ENCODE results near the gene UNK.

Gene UNK

GRCh38 chr17:75739801-75740200, 44.8 kb upstream of the UNK start:
- Histone ChIP-seq H4K5ac (ENCODE audit: low read length) (no peak overlapping the region), H3K18ac (ENCODE audit: low read length) (no peak overlapping the region), H2BK15ac (replicated peaks; ENCODE audit: low read depth) (no peak overlapping the region), H3K9ac (ENCODE audit: low read length) (no peak overlapping the region), H3K27ac (ENCODE audit: low read depth, low read length) (no peak overlapping the region), H2BK5ac (ENCODE audit: low read length) (no peak overlapping the region), H3K4me1 (ENCODE audit: control insufficient read depth, low read depth, low read length) (no peaks in the 10 kb centered on the region), H3K23ac (ENCODE audit: low read length) (no peak overlapping the region), H3K4me3 (ENCODE audit: low read length) (no peak overlapping the region), H3K36me3 (ENCODE audit: control insufficient read depth, insufficient read depth, low read length) (no peaks in the 10 kb centered on the region), H4K8ac (ENCODE audit: low read depth, low read length) (no peak overlapping the region), H3K4me2 (ENCODE audit: low read length) (no peak overlapping the region), H2AK5ac (ENCODE audit: low read length) (no peak overlapping the region), H3K79me2 (ENCODE audit: control insufficient read depth, insufficient read depth, low read length) (no peaks in the 10 kb centered on the region), H3K4ac (ENCODE audit: low read depth, low read length) (no peak overlapping the region), H3K56ac (ENCODE audit: low read length) (no peak overlapping the region), H3K27me3 (ENCODE audit: insufficient read depth, low read length, poor library complexity) (no peaks in the 10 kb centered on the region), H3K79me1 (ENCODE audit: low read length) (no peaks in the 10 kb centered on the region), H2BK120ac (ENCODE audit: low read depth, low read length) (no peak overlapping the region)
- no CpG with 5 or more reads among the region's 14 CpGs for WGBS (ENCODE audit: extremely low coverage, insufficient coverage, low lambda C conversion rate)
- no peak for DNase-seq

GRCh38 chr17:75740215-75740614, 44.4 kb upstream of the UNK start:
- Histone ChIP-seq H3K27ac (ENCODE audit: low read depth, low read length) (no peak overlapping the region), H3K4me1 (ENCODE audit: control insufficient read depth, low read depth, low read length) (no peaks in the 10 kb centered on the region), H3K18ac (ENCODE audit: low read length) (no peak overlapping the region), H2BK15ac (replicated peaks; ENCODE audit: low read depth) (no peak overlapping the region), H3K23ac (ENCODE audit: low read length) (no peak overlapping the region), H2BK5ac (ENCODE audit: low read length) (no peak overlapping the region), H3K4me3 (ENCODE audit: low read length) (no peak overlapping the region), H4K8ac (ENCODE audit: low read depth, low read length) (no peak overlapping the region), H2AK5ac (ENCODE audit: low read length) (no peak overlapping the region), H3K36me3 (ENCODE audit: control insufficient read depth, insufficient read depth, low read length) (no peaks in the 10 kb centered on the region), H3K79me2 (ENCODE audit: control insufficient read depth, insufficient read depth, low read length) (no peaks in the 10 kb centered on the region), H3K79me1 (ENCODE audit: low read length) (no peaks in the 10 kb centered on the region), H3K9ac (ENCODE audit: low read length) (no peak overlapping the region), H2BK120ac (ENCODE audit: low read depth, low read length) (no peak overlapping the region), H3K56ac (ENCODE audit: low read length) (no peak overlapping the region), H3K27me3 (ENCODE audit: insufficient read depth, low read length, poor library complexity) (no peaks in the 10 kb centered on the region), H3K4me2 (ENCODE audit: low read length) (no peak overlapping the region), H4K5ac (ENCODE audit: low read length) (no peak overlapping the region), H3K4ac (ENCODE audit: low read depth, low read length) (no peak overlapping the region)
- no CpG with 5 or more reads among the region's 17 CpGs for WGBS (ENCODE audit: extremely low coverage, insufficient coverage, low lambda C conversion rate)
- no peak for DNase-seq

- WGBS (ENCODE audit: extremely low coverage, insufficient coverage, low lambda C conversion rate), result no CpG with 5 or more reads among the region's 17 CpGs
- no peak overlapping the region for H3K27ac ChIP-seq (ENCODE audit: low read depth, low read length)
- no peak overlapping the region for H2BK120ac ChIP-seq (ENCODE audit: low read depth, low read length)
- no peak overlapping the region for H3K9ac ChIP-seq (ENCODE audit: low read length)
- no peaks in the 10 kb centered on the region for H3K4me1 ChIP-seq (ENCODE audit: control insufficient read depth, low read depth, low read length)
- DNase-seq, result no peak
- no peak overlapping the region for H2BK5ac ChIP-seq (ENCODE audit: low read length)
- no peak overlapping the region for H4K8ac ChIP-seq (ENCODE audit: low read depth, low read length)
- no peak overlapping the region for H4K5ac ChIP-seq (ENCODE audit: low read length)
- no peaks in the 10 kb centered on the region for H3K27me3 ChIP-seq (ENCODE audit: insufficient read depth, low read length, poor library complexity)
- H3K79me1 ChIP-seq (ENCODE audit: low read length), result no peaks in the 10 kb centered on the region
- no peaks in the 10 kb centered on the region for H3K79me2 ChIP-seq (ENCODE audit: control insufficient read depth, insufficient read depth, low read length)
- H3K18ac ChIP-seq (ENCODE audit: low read length), result no peak overlapping the region
- no peak overlapping the region for H3K56ac ChIP-seq (ENCODE audit: low read length)
- no peak overlapping the region for H2AK5ac ChIP-seq (ENCODE audit: low read length)
- H3K23ac ChIP-seq (ENCODE audit: low read length), result no peak overlapping the region
- no peak overlapping the region for H2BK15ac ChIP-seq (replicated peaks; ENCODE audit: low read depth)
- H3K4me3 ChIP-seq (ENCODE audit: low read length), result no peak overlapping the region
- no peak overlapping the region for H3K4me2 ChIP-seq (ENCODE audit: low read length)
- H3K36me3 ChIP-seq (ENCODE audit: control insufficient read depth, insufficient read depth, low read length), result no peaks in the 10 kb centered on the region
- no peak overlapping the region for H3K4ac ChIP-seq (ENCODE audit: low read depth, low read length)
Measured at GRCh38 chr17:75740631-75741077, 44.0 kb upstream of the UNK start.

- DNase-seq, result no peak
- H3K4me3 ChIP-seq (ENCODE audit: low read length), result no peak overlapping the region
- no CpG with 5 or more reads among the region's 25 CpGs for WGBS (ENCODE audit: extremely low coverage, insufficient coverage, low lambda C conversion rate)
Measured at GRCh38 chr17:75742337-75742736, 42.3 kb upstream of the UNK start.

GRCh38 chr17:75743625-75744206, 40.9 kb upstream of the UNK start:
- WGBS (ENCODE audit: extremely low coverage, insufficient coverage, low lambda C conversion rate), result no CpG with 5 or more reads among the region's 25 CpGs
- Histone ChIP-seq H4K8ac (ENCODE audit: low read depth, low read length) (no peak overlapping the region), H3K79me2 (ENCODE audit: control insufficient read depth, insufficient read depth, low read length) (no peaks in the 10 kb centered on the region), H4K5ac (ENCODE audit: low read length) (no peak overlapping the region), H3K79me1 (ENCODE audit: low read length) (no peaks in the 10 kb centered on the region), H2BK15ac (replicated peaks; ENCODE audit: low read depth) (no peak overlapping the region), H3K56ac (ENCODE audit: low read length) (no peak overlapping the region), H3K18ac (ENCODE audit: low read length) (no peak overlapping the region), H2BK120ac (ENCODE audit: low read depth, low read length) (no peak overlapping the region), H2AK5ac (ENCODE audit: low read length) (no peak overlapping the region), H3K27ac (ENCODE audit: low read depth, low read length) (no peak overlapping the region), H3K4ac (ENCODE audit: low read depth, low read length) (no peak overlapping the region), H3K36me3 (ENCODE audit: control insufficient read depth, insufficient read depth, low read length) (no peaks in the 10 kb centered on the region), H3K23ac (ENCODE audit: low read length) (no peak overlapping the region), H3K27me3 (ENCODE audit: insufficient read depth, low read length, poor library complexity) (no peaks in the 10 kb centered on the region), H2BK5ac (ENCODE audit: low read length) (no peak overlapping the region), H3K4me2 (ENCODE audit: low read length) (no peak overlapping the region), H3K9ac (ENCODE audit: low read length) (no peak overlapping the region), H3K4me3 (ENCODE audit: low read length) (no peak overlapping the region), H3K4me1 (ENCODE audit: control insufficient read depth, low read depth, low read length) (no peaks in the 10 kb centered on the region)
- no peak for DNase-seq

More at GRCh38 chr17:75742337-75742736, 42.3 kb upstream of the UNK start:
- no peak overlapping the region for H4K8ac ChIP-seq (ENCODE audit: low read depth, low read length)
- no peak overlapping the region for H3K27ac ChIP-seq (ENCODE audit: low read depth, low read length)
- no peaks in the 10 kb centered on the region for H3K36me3 ChIP-seq (ENCODE audit: control insufficient read depth, insufficient read depth, low read length)
- no peaks in the 10 kb centered on the region for H3K79me2 ChIP-seq (ENCODE audit: control insufficient read depth, insufficient read depth, low read length)
- H3K79me1 ChIP-seq (ENCODE audit: low read length), result no peaks in the 10 kb centered on the region
- no peak overlapping the region for H3K9ac ChIP-seq (ENCODE audit: low read length)
- H3K56ac ChIP-seq (ENCODE audit: low read length), result no peak overlapping the region
- H3K18ac ChIP-seq (ENCODE audit: low read length), result no peak overlapping the region
- no peak overlapping the region for H3K4ac ChIP-seq (ENCODE audit: low read depth, low read length)
- H3K4me1 ChIP-seq (ENCODE audit: control insufficient read depth, low read depth, low read length), result no peaks in the 10 kb centered on the region
- H2AK5ac ChIP-seq (ENCODE audit: low read length), result no peak overlapping the region
- no peaks in the 10 kb centered on the region for H3K27me3 ChIP-seq (ENCODE audit: insufficient read depth, low read length, poor library complexity)
- no peak overlapping the region for H4K5ac ChIP-seq (ENCODE audit: low read length)
- no peak overlapping the region for H2BK15ac ChIP-seq (replicated peaks; ENCODE audit: low read depth)
- no peak overlapping the region for H2BK5ac ChIP-seq (ENCODE audit: low read length)
- no peak overlapping the region for H3K4me2 ChIP-seq (ENCODE audit: low read length)
- no peak overlapping the region for H2BK120ac ChIP-seq (ENCODE audit: low read depth, low read length)
- H3K23ac ChIP-seq (ENCODE audit: low read length), result no peak overlapping the region

- Histone ChIP-seq H3K79me1 (ENCODE audit: low read length) (no peaks in the 10 kb centered on the region), H3K79me2 (ENCODE audit: control insufficient read depth, insufficient read depth, low read length) (no peaks in the 10 kb centered on the region), H3K18ac (ENCODE audit: low read length) (no peak overlapping the region), H2BK15ac (replicated peaks; ENCODE audit: low read depth) (no peak overlapping the region), H4K5ac (ENCODE audit: low read length) (no peak overlapping the region), H3K9ac (ENCODE audit: low read length) (no peak overlapping the region), H3K27me3 (ENCODE audit: insufficient read depth, low read length, poor library complexity) (no peaks in the 10 kb centered on the region), H3K56ac (ENCODE audit: low read length) (no peak overlapping the region), H3K27ac (ENCODE audit: low read depth, low read length) (no peak overlapping the region), H3K4ac (ENCODE audit: low read depth, low read length) (no peak overlapping the region), H3K4me3 (ENCODE audit: low read length) (no peak overlapping the region), H3K23ac (ENCODE audit: low read length) (no peak overlapping the region), H2BK5ac (ENCODE audit: low read length) (no peak overlapping the region), H2BK120ac (ENCODE audit: low read depth, low read length) (no peak overlapping the region), H3K36me3 (ENCODE audit: control insufficient read depth, insufficient read depth, low read length) (no peaks in the 10 kb centered on the region), H3K4me1 (ENCODE audit: control insufficient read depth, low read depth, low read length) (no peaks in the 10 kb centered on the region), H3K4me2 (ENCODE audit: low read length) (no peak overlapping the region), H4K8ac (ENCODE audit: low read depth, low read length) (no peak overlapping the region), H2AK5ac (ENCODE audit: low read length) (no peak overlapping the region)
- DNase-seq, result no peak
- no CpG with 5 or more reads among the region's 9 CpGs for WGBS (ENCODE audit: extremely low coverage, insufficient coverage, low lambda C conversion rate)
Measured at GRCh38 chr17:75748706-75749105, 35.9 kb upstream of the UNK start.

Measured in mesendoderm (in vitro differentiated cells).